Cerebellar nuclear complex (tissue), 1 donor: ENCODE measurements around the gene GSTA3.
"Not testable (repeated sequence)": the region's sequence is repeated elsewhere in the genome, so short reads cannot be mapped to it uniquely, and the experiment has no call there.

Experiments
- DNase-seq, 2 experiments: peaks; one replicate each; lab custom pipeline; 2025; lab: John Stamatoyannopoulos, UW

GSTA3 gene

GRCh38 chr6:52861151-52861550, 48.3 kb downstream of the GSTA3 start:
- not testable (repeated sequence) for DNase-seq

GRCh38 chr6:52858416-52858815, 51.1 kb downstream of the GSTA3 start:
- DNase-seq: no peak

GRCh38 chr6:52856137-52856536, 53.4 kb downstream of the GSTA3 start:
- not testable (repeated sequence) for DNase-seq

DNA sequence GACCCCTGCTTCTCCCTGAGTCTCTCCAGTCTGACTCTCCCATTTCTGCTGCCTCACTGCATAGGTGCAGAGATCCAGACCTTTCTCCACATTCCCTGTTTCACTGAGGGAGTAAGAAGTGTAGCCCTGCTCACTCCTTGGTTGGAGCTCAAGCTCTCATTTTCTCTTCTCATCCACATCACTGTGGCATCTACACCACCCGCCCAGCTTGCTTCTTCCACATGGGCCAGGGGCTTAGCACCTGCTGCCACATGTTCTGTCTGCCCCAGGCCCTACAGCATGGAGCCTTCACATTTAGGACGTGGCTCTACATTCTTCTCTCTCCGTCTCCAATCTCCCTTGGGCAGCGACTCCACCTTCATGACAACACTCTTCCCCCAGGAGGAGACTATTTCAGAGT, 60.4 kb downstream of the GSTA3 start:
- DNase-seq: no peak
